OCI-LY3 (cell line): ENCODE data around the gene ACP6.

Experiments
- H2AFZ ChIP-seq: fragments of 200-600, 300-600 bp; shearing (Covaris generic); 2 replicates; pipeline ENCODE4 v1.6.0; 2014; ENCODE audit warnings: antibody characterized with exemption, low read depth, low read length
- H3K27ac ChIP-seq: fragments of 200-600, 300-600 bp; sonication (generic); 2 replicates; pipeline ENCODE4 v1.5.1; 2014; ENCODE audit warnings: mild to moderate bottlenecking, low read length, moderate library complexity, mixed read lengths
- H3K27me3 ChIP-seq: fragments of 200-600, 300-600 bp; sonication (generic); 2 replicates; pipeline ENCODE4 v1.6.1; 2014; ENCODE audit warnings: low read depth, low read length, mixed read lengths
- H3K36me3 ChIP-seq: fragments of 200-600, 300-600 bp; sonication (generic); replicated peaks from 2 replicates; pipeline ENCODE3; 2014; ENCODE audit warnings: low read depth, low read length, mixed read lengths
- H3K4me1 ChIP-seq: fragments of 300-600, 200-600 bp; sonication (generic); 2 replicates; pipeline ENCODE4 v1.6.1; 2014; ENCODE audit warnings: low read length, mixed read lengths
- H3K4me2 ChIP-seq: fragments of 200-600, 300-600 bp; sonication (generic); 2 replicates; pipeline ENCODE4 v1.6.1; 2014; ENCODE audit warnings: low read length, mixed read lengths
- H3K4me3 ChIP-seq: fragments of 300-600, 200-600 bp; sonication (generic); 2 replicates; pipeline ENCODE4 v1.5.1; 2014; ENCODE audit warnings: antibody characterized with exemption, mild to moderate bottlenecking, low read length, moderate library complexity
- H3K79me2 ChIP-seq: fragments of 300-600, 200-600 bp; shearing (Covaris generic); 2 replicates; pipeline ENCODE4 v1.6.1; 2014; ENCODE audit warnings: mild to moderate bottlenecking, low read length, mixed read lengths
- H3K9ac ChIP-seq: fragments of 300-600, 200-600 bp; shearing (Covaris generic); 2 replicates; pipeline ENCODE4 v1.6.0; 2014; ENCODE audit warnings: mild to moderate bottlenecking, low read length, moderate library complexity
- H3K9me3 ChIP-seq: fragments of 200-600, 300-600 bp; shearing (Covaris generic); 2 replicates; pipeline ENCODE4 v1.6.1; 2014; ENCODE audit warnings: low read length, mixed read lengths; ENCODE audit not compliant: insufficient read depth
- H4K20me1 ChIP-seq: fragments of 200-600, 300-600 bp; sonication (generic); 2 replicates; pipeline ENCODE4 v1.6.1; 2016; ENCODE audit warnings: low read length, mixed read lengths; ENCODE audit not compliant: insufficient read depth
- EZH2phosphoT487 ChIP-seq: fragments of 200-600 bp; shearing (Covaris generic); IDR thresholded peaks from 2 replicates; pipeline ENCODE4 v1.6.1; 2018; ENCODE audit warnings: antibody characterized with exemption, mixed run types, low read depth
- TF ChIP-seq, protein P1 (sequence below): fragments of 200-600, 300-600 bp; sonication (generic); IDR thresholded peaks from 2 replicates; pipeline ENCODE4 v1.5.1; 2014; ENCODE audit warnings: antibody characterized with exemption, low read length, low read depth

ACP6 gene

DNA sequence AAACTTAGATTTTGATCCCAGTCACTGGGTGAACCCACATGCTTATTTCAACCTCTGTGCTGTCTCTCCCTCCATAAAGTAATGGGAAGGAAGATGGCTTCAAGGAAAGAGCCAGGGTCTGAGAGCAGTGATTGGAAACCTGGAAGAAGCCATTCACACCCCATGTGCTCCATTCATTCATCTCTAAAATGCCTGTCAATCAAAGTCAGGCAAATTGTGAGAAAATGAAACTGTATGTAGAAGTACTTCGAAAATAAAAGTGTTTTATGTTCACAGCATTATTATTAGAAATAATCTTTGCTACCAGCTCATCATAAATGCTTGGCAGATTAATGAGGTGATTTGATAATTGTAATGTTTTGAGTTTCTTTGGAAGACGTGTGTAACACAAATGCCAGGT is 61.0 kb downstream of the ACP6 start:
- Histone ChIP-seq H2AFZ (no peak overlapping the region), H3K4me2 (no peak overlapping the region), H3K4me1 (no peaks in the 10 kb centered on the region), H4K20me1 (no peaks in the 10 kb centered on the region), H3K27me3 (no peaks in the 10 kb centered on the region), H3K36me3 (peaks cover 32% of the 10 kb centered on the region), H3K79me2 (no peaks in the 10 kb centered on the region), H3K9ac (no peak overlapping the region), H3K27ac (no peak overlapping the region), H3K9me3 (no peaks in the 10 kb centered on the region), H3K4me3 (no peak overlapping the region)
- TF ChIP-seq, protein P1, sequence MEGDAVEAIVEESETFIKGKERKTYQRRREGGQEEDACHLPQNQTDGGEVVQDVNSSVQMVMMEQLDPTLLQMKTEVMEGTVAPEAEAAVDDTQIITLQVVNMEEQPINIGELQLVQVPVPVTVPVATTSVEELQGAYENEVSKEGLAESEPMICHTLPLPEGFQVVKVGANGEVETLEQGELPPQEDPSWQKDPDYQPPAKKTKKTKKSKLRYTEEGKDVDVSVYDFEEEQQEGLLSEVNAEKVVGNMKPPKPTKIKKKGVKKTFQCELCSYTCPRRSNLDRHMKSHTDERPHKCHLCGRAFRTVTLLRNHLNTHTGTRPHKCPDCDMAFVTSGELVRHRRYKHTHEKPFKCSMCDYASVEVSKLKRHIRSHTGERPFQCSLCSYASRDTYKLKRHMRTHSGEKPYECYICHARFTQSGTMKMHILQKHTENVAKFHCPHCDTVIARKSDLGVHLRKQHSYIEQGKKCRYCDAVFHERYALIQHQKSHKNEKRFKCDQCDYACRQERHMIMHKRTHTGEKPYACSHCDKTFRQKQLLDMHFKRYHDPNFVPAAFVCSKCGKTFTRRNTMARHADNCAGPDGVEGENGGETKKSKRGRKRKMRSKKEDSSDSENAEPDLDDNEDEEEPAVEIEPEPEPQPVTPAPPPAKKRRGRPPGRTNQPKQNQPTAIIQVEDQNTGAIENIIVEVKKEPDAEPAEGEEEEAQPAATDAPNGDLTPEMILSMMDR: no peak

DNA sequence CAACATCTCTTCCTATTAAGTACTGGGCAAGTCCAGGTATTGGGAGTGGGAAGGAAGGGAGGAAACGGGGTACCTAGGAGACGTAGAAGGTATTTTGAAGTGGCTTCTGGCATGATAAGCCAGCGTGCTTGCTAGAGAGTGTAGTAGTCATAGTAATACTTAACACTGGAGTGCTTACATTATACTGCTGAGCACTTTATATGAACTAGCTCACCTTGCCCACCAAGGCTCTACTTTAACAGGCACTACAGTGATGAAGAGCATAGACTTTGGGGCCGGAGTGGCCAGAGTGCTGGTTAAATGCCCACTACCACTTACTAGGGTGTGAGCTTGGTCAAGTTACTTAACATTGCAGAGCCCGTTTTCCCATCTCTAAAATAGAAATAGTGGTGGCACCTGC is 61.7 kb downstream of the ACP6 start:
- no peak overlapping the region for H2AFZ ChIP-seq
- no peaks in the 10 kb centered on the region for H3K79me2 ChIP-seq
- H3K36me3 ChIP-seq: peaks cover 29% of the 10 kb centered on the region
- H3K4me2 ChIP-seq: no peak overlapping the region
- no peak overlapping the region for H3K27ac ChIP-seq
- no peaks in the 10 kb centered on the region for H3K27me3 ChIP-seq
- no peaks in the 10 kb centered on the region for H4K20me1 ChIP-seq
- H3K4me1 ChIP-seq: no peaks in the 10 kb centered on the region
- no peak overlapping the region for H3K9ac ChIP-seq
- H3K9me3 ChIP-seq: no peaks in the 10 kb centered on the region
- TF ChIP-seq EZH2phosphoT487: no peak
- TF ChIP-seq, protein P1: no peak
- no peak overlapping the region for H3K4me3 ChIP-seq

DNA sequence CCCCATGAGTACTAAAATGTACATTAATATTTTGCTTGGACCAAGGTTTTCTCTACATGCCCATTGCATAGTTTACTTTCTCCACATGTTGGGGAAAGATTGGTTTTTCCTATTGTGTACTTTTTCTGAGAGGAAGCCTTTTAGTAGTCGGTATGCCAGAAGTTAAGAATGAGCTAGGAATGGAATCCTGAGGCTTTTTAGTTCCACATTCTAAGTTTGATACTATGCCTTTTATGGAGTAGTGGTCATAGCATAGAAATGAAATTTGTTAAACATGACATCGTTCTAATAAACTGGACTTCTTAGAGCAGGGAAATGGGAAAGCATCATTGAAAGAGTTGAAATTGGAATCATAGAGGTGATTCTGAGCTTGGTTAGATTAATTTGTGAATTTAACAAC is 64.7 kb downstream of the ACP6 start:
- peaks cover 16% of the 10 kb centered on the region for H3K79me2 ChIP-seq
- no peak overlapping the region for H3K4me2 ChIP-seq
- H3K36me3 ChIP-seq: peaks cover 14% of the 10 kb centered on the region
- H3K9ac ChIP-seq: no peak overlapping the region
- H3K9me3 ChIP-seq: no peaks in the 10 kb centered on the region
- no peak for TF ChIP-seq EZH2phosphoT487
- TF ChIP-seq, protein P1: no peak
- H2AFZ ChIP-seq: no peak overlapping the region
- no peak overlapping the region for H3K4me3 ChIP-seq
- H3K27me3 ChIP-seq: no peaks in the 10 kb centered on the region
- H3K27ac ChIP-seq: no peak overlapping the region
- H3K4me1 ChIP-seq: peaks cover 8% of the 10 kb centered on the region
- H4K20me1 ChIP-seq: no peaks in the 10 kb centered on the region

DNA sequence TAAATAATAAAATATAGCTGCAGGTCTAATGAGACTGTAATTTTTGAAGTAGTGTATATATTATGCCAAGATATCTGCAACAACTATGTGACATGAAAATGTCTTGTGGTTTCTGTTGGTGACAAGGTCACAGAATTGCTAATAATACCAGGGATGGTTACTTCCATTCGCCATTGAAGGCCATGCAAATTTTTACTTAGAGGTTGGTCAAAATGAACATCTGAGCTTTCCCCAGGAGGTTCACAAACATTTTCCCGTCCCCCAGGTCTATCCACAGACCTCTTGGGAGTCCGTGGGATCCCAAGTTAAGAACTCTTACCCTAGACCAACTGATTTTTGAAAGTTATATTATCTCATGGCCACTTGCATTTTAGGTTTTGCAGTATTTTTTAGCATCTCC is 66.3 kb downstream of the ACP6 start:
- Histone ChIP-seq H4K20me1 (no peaks in the 10 kb centered on the region), H2AFZ (no peak overlapping the region), H3K4me1 (peaks cover 9% of the 10 kb centered on the region), H3K36me3 (peaks cover 14% of the 10 kb centered on the region), H3K9me3 (no peaks in the 10 kb centered on the region), H3K4me2 (no peak overlapping the region), H3K4me3 (no peak overlapping the region), H3K79me2 (peaks cover 18% of the 10 kb centered on the region), H3K27ac (no peak overlapping the region), H3K9ac (no peak overlapping the region), H3K27me3 (no peaks in the 10 kb centered on the region)
- TF ChIP-seq, protein P1: no peak
- TF ChIP-seq EZH2phosphoT487: no peak
